Fibroblast of skin of right quadriceps (primary cell): Measurements from ENCODE around the gene ZDHHC12.

Experiments used
- DNase-seq: peaks from one replicate; pipeline ENCODE4 v3.0.0-alpha.2; 2013

Gene ZDHHC12

GRCh38 chr9:128723866-128724743, at the start of gene ZDHHC12:
Gene ZDHHC12 (minus strand): TSS chr9:128724127. CDS start chr9:128724093, 34 bp downstream.
- DNase-seq, result peak; percentile 91

- DNase-seq, result no peak
These were observed 49.1 kb upstream of the ZDHHC12 start for GRCh38 chr9:128773049-128773448.

GRCh38 chr9:128771745-128772519, 48.0 kb upstream of the ZDHHC12 start, which contains the start of gene ZER1:
Gene ZER1 (minus strand): TSS chr9:128771927. CDS start chr9:128755565, 16,362 bp downstream.
- peak; percentile 88 for DNase-seq

- DNase-seq, result peak; percentile 5
These were observed 47.3 kb upstream of the ZDHHC12 start for GRCh38 chr9:128771094-128771721.

GRCh38 chr9:128770286-128771030, 46.5 kb upstream of the ZDHHC12 start:
- no peak for DNase-seq

- DNase-seq, result no peak
These were observed 44.7 kb upstream of the ZDHHC12 start for GRCh38 chr9:128768606-128769005.

- DNase-seq, result no peak
These were observed 41.6 kb upstream of the ZDHHC12 start for GRCh38 chr9:128765499-128765898.

GRCh38 chr9:128764361-128764760, 40.4 kb upstream of the ZDHHC12 start:
- no peak for DNase-seq

- no peak for DNase-seq
These were observed 38.9 kb upstream of the ZDHHC12 start for GRCh38 chr9:128762671-128763449.

GRCh38 chr9:128757602-128758001, 33.7 kb upstream of the ZDHHC12 start:
- DNase-seq, result no peak

GRCh38 chr9:128753627-128754026, 29.7 kb upstream of the ZDHHC12 start:
- no peak for DNase-seq

- DNase-seq, result no peak
These were observed 27.1 kb upstream of the ZDHHC12 start for GRCh38 chr9:128750926-128751595.

GRCh38 chr9:128747241-128747640, 23.3 kb upstream of the ZDHHC12 start:
- DNase-seq, result no peak

- DNase-seq, result no peak
These were observed 19.5 kb upstream of the ZDHHC12 start for GRCh38 chr9:128743421-128743820.

- DNase-seq, result no peak
These were observed 18.5 kb upstream of the ZDHHC12 start for GRCh38 chr9:128742401-128742800.

GRCh38 chr9:128735373-128735772, 11.4 kb upstream of the ZDHHC12 start:
- no peak for DNase-seq

- peak; percentile 84 for DNase-seq
These were observed 9.3 kb upstream of the ZDHHC12 start for GRCh38 chr9:128733256-128733655.

- no peak for DNase-seq
These were observed 8.6 kb upstream of the ZDHHC12 start for GRCh38 chr9:128732576-128732975.

GRCh38 chr9:128731691-128732090, 7.8 kb upstream of the ZDHHC12 start:
- no peak for DNase-seq

- DNase-seq, result no peak
These were observed 7.2 kb upstream of the ZDHHC12 start for GRCh38 chr9:128731093-128731492.
